ENCODE results near the gene TAOK1. TPM values are rescaled to one million over a fixed set of nuclear protein-coding genes. Genes with fewer than 3 reads are reported as not detected.

The TAOK1 gene
- total and polyA plus RNA-seq, 2 of the 13 experiments (the other 11 are each of a cell fraction or from before 2014, with no cell fraction given): 14.1 to 23.0 TPM

DNA sequence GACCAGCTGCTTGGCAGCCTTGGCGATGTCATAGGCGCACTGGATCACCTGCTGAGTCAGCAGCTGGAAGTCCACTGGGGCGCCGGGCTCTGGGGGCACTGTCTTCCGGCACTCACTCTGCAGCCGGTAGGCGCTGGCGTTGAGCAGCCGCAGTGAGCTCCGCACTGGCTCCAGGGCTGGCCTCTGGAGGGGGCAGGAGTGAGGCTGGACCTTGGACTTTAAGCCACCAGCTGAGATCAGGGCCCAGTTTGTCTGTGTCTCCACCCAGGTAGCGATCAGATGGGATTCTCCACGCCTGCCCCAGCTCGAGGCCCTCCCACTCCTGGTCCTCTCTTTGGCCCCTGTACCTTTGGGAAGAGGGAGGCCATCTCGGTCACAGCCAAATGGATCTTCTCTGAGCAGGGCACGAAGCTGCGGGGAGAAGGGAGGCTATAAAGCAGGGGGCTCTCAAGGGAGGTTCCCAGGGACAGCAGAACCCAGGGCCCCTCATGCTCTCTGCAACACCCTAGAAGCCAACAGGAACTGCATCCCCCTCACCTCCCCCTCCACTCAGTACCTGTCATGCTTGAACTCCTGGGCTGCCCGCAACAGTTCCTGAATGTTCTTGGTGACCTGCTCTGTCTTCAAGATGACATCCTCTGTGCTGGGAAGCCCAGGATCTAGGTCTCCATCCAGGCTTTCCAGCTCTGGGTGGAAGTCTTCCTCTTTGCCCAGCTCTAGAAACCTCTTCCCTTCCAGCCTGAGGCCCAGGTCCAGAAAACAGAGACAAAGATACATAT, 184.8 kb downstream of the TAOK1 start (continued):
- TF ChIP-seq ZNF281 (CRISPR knock-in tag; IDR thresholded peaks at IDR 0.05; ENCODE audit: borderline replicate concordance) (peak; percentile 60), ADNP (CRISPR knock-in tag; IDR thresholded peaks at IDR 0.05) (no peak), HNRNPLL (IDR thresholded peaks at IDR 0.05; ENCODE audit: low read depth, low read length, poor library complexity, severe bottlenecking) (peak; percentile 87), ZNF414 (CRISPR knock-in tag; IDR thresholded peaks at IDR 0.05) (no peak), SIN3A (IDR thresholded peaks at IDR 0.05; ENCODE audit: borderline replicate concordance, low read depth, low read length) (0 out of 2 replicates have a peak, but pooled peaks have one; percentile 69), REPIN1 (CRISPR knock-in tag; IDR thresholded peaks at IDR 0.05; ENCODE audit: borderline replicate concordance, low read depth) (peak; percentile 92), PBX3 (CRISPR knock-in tag; IDR thresholded peaks at IDR 0.05; ENCODE audit: borderline replicate concordance) (no peak), RFX5 (IDR thresholded peaks at IDR 0.05; ENCODE audit: low read depth, low read length) (peak; percentile 67; the same call in 1 of the 2 replicates), PHF8 (CRISPR knock-in tag; IDR thresholded peaks at IDR 0.05) (0 out of 2 replicates have a peak, but pooled peaks have one; percentile 21), ZNF746 (CRISPR knock-in tag; IDR thresholded peaks at IDR 0.05) (peak; percentile 69; the same call in 1 of the 2 replicates), MED13 (CRISPR knock-in tag; IDR thresholded peaks at IDR 0.05) (no peak), MAFG (CRISPR knock-in tag; IDR thresholded peaks at IDR 0.05) (peak; percentile 96), MTA1 (CRISPR knock-in tag; IDR thresholded peaks at IDR 0.05; ENCODE audit: borderline replicate concordance) (0 out of 2 replicates have a peak, but pooled peaks have one; percentile 83), CEBPG (CRISPR knock-in tag; IDR thresholded peaks at IDR 0.05) (no peak), ZSCAN29 (CRISPR knock-in tag; conservative IDR thresholded peaks at IDR 0.05) (no peak), SMC3 (IDR thresholded peaks at IDR 0.05; ENCODE audit: low read length) (no peak), KLF12 (CRISPR knock-in tag; IDR thresholded peaks at IDR 0.05; ENCODE audit: borderline replicate concordance) (no peak), ZNF709 (CRISPR knock-in tag; IDR thresholded peaks at IDR 0.05) (peak; percentile 39; the same call in 1 of the 2 replicates), PBX2 (CRISPR knock-in tag; IDR thresholded peaks at IDR 0.05) (no peak), ZNF672 (CRISPR knock-in tag; IDR thresholded peaks at IDR 0.05) (no peak), NAIF1 (CRISPR knock-in tag; IDR thresholded peaks at IDR 0.05; ENCODE audit: borderline replicate concordance) (no peak), EP300 (IDR thresholded peaks at IDR 0.05; ENCODE audit: low read depth in 2 of 2, low read length in 2 of 2) (peak; percentile 46 to 62; a peak in 2 of 4 replicates), EP300 (CRISPR knock-in tag; IDR thresholded peaks at IDR 0.05; ENCODE audit: borderline replicate concordance) (peak; percentile 62), ZFP37 (CRISPR knock-in tag; IDR thresholded peaks at IDR 0.05; ENCODE audit: borderline replicate concordance) (no peak), HNRNPL (IDR thresholded peaks at IDR 0.05; ENCODE audit: low read depth, low read length) (peak; percentile 79; the same call in 1 of the 2 replicates)

Measured in HepG2 (cell line).